GM19193 (cell line): ENCODE measurements around the gene SH3BP2.

Experiments used
- POLR2A ChIP-seq: IDR thresholded peaks from 4 replicates; pipeline ENCODE4 v1.6.1; 2011; ENCODE audit not compliant: insufficient read depth, insufficient read length; ENCODE audit errors: extremely low read depth

SH3BP2 gene

DNA sequence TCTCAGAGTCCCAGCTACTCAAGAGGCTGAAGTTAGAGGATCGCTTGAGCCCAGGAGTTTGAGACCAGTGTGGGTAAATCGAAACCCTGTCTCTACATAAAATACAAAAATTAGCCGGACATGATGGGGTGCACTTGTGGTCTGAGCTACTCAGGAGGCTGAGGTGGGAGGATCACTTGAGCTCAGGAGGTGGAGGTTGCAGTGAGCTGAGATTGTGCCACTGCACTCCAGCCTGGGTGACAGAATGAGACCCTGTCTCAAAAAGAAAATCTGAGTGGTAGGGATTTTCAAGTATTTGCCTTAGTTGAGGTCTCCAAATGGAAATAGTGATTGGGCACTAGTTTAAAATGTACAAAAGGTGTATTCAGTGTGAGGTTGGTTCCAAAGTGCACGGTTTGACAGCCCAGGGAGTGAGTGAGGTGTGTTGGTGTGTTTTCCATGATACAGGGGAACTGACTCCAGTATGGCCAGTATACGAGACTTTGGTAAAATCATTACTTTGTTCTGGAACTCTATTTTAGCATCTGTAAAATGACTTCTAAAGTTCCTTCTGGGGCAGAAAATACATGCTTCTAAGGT, 64.6 kb downstream of the SH3BP2 start:
- no peak for TF ChIP-seq POLR2A

DNA sequence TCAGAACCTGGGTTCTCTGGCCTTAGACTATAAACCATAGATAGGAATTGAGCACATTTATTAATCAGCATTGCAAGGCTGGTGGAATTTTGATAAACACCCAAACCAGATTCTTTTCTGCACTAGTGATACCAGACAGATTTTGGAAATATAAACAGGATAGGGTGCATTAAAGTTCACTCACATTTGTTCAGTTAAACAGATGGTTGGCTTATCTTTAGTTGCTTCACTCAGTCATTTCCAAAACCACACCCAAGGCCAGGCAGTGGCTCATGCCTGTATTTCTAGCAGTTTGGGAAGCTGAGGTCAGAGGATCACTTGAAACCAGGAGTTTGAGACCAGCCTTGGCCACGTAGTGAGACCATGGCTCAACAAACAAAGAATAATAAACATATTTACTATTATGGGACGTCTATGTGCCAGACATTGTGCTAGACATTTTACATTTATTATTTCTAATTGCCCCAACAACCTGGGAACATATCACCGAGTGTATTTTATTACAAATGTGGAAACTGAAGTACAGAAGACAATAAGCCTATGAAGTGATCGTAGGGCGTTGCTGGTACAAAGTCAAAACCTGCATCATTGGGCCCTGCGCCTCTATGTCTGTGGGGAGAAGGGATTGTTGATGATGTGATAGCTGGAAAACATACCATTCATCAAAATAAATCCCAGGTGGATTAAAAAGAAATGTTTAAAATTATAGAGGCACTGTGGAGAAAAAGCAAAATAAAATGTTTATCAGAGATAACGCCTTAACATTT, 65.7 kb downstream of the SH3BP2 start:
- no peak for TF ChIP-seq POLR2A

DNA sequence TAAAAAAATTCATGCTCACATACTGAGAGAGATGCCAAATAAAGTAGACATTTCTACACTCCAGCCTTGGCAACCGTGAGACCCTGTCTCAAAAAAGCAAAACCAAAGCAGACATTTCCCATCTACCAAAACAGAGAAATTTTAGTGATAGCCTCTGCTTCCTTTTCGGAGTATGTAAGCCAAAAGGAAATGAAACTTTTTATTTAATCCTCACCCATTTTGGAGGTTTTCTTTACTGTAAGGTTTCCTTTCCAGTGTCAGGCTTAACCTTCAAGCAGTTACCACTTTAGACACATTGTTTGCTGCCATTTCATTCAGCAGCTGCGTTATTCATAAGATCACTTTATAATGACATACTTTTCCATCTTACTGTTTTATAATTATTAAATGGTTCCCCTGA, 66.6 kb downstream of the SH3BP2 start:
- TF ChIP-seq POLR2A = no peak

DNA sequence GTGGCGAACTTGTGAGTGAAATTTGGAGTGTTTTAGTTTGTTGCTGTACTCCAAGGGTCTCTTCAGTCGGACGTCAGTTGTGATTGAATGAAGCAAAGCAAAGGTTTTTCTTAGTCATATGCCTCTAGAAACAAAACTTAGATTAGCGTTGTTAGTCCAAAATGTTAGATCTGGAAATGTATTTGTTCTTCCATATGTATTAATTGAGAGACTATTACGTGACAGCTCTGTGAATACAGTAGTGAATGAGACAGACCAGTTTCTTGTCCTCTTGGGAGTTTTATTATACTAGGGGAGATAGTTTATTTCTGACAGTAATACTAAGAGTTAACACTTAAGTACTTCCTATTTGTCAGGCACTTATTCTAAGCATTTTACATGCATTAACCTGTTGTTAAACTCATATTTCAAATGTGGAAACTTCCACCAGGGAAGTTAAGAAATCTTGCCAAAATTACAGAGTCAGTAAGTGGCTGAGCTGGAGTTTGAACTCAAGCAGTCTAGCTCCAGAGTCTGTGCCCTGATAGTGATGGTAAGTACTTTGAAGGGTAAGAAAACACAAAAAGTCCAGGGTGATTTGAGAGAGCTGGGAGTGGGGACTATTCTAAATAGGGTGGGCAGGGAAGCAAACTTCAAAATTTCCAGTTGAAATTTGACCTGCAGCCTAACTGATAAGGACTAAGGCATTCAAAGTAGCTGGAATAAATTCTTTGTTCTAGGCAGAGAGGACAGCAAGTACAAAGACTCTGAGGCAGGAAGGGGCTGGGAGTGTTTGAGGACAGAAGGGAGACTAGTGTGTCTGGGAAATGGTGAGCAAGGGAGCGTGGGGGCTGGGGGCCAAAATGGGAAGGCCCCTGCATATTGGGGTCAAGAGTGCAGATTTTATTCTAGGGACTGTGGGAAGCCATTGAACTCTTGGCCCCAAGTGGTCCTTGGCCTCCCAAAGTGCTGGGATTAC, 67.8 kb downstream of the SH3BP2 start:
- TF ChIP-seq POLR2A = no peak

DNA sequence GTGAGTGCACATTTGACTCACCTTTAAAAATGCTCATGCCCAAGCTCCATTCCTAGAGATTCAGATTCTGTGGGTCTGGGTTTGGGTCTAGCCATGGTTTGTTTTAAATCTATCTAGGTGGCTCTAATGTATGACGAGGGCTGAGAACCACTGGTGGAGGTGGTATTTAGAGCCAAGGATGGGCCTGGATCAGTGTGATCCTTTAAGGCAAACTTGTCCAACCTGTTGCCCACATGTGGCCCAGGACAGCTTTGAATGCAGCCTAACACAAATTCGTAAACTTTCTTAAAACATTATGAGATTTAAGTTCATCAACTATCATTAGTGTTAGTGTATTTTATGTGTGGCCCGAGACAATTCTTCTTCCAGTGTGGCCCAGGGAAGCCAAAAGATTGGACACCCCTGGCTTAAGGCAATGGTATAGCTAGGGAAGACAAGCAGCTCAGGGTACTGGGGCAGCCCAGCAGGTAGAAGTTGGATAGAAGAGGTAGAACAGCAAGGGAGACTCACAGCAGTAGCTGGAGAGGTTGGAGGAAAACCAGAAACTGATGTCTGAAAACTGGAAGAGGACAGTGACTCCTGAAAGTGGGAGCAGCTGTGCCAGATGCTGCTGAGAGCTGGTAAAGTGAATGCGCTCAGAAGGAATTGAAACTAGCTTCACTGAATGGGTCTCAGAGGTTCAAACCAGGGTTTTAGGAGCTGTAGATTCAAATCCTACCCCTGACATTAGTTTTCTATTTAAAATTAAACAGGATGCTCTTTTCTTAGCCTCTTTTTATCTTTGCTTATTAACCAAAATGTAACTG, 68.9 kb downstream of the SH3BP2 start:
- TF ChIP-seq POLR2A = no peak

DNA sequence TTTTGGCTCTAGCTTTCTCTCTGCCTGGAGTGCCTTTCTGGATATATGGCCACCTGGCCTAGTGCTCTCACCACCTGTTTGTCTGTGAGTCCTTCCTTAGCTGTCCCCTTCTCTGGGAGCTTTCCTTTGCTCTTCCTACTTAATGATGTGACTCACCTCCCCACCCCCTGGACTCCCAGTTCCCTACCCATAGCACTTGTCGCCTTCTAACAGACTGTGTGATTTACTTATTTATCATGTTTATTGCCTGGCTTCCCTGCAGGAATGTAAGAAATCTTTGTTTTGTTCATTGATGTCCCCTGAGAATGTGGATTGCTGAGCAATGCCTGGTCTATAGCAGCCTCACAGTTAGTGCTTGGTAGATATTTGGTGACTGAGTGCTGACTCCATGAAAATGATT, 69.6 kb downstream of the SH3BP2 start:
- no peak for TF ChIP-seq POLR2A

DNA sequence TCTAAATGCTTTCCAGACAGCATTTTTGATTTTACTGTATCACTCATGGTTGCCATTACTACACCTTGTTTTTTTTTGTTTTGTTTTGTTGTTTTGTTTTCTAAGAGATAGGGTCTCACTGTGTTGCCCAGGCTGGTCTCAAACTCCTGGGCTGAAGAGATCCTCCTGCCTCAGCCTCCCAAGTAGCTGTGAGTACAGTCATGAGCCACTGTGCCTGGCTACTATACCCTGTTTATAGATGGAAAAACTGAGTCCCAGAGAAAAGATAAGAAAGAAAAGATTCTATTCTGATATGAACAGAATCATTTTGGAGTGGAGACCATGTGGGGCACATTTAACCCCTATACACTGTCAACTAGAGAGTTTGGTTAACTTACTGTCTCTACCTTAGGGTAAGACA, 70.8 kb downstream of the SH3BP2 start:
- no peak for TF ChIP-seq POLR2A

DNA sequence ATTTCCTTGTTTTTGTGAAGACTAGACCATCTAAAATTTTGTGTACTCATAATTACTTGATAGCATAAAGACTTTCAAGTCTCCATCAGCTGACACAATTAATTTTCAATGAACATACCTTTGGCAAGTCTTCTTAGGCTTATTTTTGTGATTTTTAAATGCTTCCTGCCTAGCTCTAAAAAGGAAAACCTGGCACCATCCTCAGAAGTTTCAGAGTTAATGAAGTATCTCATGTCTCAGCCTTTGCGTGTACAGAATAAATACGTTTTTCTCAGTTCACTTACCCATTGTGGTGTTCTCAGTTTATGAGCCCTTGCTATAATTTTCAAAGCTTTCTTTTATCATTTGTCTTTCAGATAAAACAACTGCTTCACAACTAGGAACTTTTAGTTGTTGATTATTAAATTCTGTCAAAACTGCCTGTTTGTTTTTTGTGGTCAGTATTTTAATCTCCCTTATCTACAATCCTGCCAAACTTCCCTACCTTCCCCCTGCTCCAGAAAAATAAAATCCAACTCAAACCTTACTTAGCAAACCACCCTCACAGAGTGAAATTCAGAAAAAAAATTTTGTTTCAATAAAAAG, 72.4 kb downstream of the SH3BP2 start:
- TF ChIP-seq POLR2A = no peak

DNA sequence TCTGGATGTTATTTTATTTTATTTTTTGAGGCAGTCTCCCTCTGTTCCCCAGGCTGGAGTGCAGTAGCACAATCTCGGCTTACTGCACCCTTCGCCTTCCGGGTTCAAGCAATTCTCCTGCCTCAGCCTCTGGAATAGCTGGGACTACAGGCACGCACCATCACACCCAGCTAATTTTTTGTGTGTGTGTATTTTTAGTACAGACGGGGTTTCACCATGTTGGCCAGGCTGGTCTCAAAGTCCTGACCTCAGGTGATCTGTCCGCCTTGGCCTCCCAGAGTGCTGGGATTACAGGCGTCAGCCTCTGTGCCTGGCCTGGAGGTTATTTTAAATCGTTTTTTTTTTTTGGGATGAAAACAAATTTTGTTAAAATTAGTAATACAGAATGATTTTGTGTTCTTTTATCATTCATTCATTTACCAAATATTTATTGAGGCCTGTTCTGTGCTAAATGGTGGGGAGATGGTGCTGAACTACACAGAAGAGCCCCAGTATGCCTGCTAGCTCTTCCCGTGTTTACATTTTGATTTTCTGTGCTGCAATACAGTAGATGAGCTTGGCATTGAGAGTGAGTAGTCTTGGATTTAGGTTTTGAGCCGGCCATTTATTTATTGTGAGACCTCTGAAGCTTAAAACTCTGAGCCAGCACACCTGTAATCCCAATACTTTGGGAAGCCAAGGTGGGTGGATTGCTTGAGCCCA, 73.4 kb downstream of the SH3BP2 start:
- TF ChIP-seq POLR2A = no peak

DNA sequence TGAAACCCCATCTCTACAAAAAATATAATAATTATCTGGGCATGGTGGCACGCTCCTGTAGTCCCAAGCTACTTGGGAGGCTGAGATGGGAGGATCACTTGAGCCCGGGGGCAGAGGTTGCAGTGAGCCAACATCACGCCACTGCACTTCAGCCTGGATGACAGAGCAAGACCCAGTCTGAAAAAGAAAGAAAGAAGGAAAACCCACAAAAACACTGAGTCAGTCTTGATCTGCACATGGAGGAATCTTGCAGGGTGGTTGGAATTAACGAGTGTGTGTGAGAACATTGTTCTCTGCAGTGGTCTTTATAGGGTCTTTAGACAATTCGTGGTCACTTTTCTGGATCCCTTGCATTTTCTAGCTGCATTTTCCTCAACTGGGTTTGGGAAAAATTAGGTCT, 74.0 kb downstream of the SH3BP2 start:
- TF ChIP-seq POLR2A = no peak

DNA sequence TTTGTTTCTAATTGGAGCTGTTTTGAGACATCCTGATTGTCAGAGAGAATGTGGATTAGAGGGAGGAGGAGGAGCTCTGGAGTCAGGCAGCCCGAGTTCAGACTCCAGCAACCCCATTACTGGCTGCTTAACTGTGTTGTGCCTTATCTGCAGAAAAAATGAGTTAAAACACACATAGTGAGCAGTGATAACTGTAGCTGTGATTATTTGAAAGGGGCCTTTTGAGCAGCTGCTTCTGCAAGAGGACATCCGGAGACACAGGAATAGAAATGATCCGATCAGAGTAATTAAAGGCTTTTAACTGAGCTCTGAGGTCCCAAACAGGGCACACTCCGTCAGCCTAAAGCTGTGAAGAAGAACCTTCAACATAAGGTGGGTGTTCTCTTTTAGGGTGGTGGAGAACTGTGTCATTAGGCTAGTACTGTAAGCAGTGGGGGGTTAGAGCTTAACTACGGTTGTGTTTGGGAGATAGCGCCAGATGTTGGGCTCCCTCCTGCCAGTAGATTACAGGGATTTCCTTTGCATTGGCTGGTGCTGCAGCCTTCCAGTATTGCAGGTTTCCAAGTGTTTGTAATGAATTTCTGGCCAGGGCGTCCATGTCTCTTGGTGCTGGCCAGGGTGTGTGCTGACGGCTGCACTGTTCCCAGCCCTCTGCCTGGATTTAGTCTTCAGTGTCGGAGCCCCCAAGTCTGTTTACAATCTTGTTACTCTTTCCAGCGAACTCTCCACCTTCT, 75.0 kb downstream of the SH3BP2 start:
- TF ChIP-seq POLR2A = no peak

DNA sequence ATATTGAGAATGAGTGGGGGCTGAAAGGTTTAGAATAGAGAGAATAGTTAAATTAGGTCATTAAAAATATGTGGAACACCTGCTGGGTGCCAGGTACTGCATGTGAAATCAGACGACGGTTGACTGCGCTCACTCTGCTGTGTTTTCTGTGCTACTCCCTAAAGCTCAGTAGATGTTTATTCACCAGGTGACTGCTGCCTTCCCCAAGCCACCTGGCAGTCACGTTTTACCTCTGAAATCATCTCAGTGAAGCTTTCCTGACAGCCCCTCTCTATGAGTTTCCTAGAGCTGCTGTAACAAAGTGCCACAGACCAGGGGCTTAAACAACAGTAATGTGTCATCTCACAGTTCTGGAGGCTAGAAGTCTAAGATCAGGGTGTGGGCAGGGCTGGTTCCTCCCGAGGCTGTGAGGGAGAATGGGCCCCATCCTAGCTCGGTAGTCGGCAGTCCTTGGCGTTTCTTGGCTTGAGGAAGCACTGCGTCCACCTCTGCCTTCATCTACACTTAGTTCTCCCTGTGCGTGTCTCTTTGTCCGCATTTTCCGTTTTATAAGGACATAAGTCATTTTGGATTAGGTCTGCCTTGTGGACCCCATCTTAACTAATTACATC, 76.1 kb downstream of the SH3BP2 start:
- no peak for TF ChIP-seq POLR2A

DNA sequence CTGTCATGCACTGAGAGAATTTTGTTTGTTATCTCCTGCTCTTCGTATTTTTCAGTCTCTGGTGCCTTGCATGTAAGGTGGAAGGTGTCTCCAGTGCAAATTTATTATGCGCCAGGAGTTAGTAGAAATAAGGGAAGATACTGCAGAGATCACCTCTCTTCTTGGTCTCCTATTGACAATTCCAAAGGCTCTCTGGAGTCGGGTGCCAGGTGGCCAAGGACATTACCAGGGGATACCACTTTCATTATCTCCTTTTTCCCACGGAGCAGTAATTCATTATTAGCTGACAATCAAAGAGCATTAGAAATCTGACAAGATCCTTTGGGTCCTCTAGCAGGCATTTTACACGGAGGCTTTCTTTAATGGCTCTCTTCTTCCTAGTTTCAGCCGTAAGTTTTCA, 76.8 kb downstream of the SH3BP2 start:
- no peak for TF ChIP-seq POLR2A
